ENCODE results near the gene RETN. TPM values are rescaled to one million over a fixed set of nuclear protein-coding genes. Genes with fewer than 3 reads are reported as not detected.
A peak's percentile ranks its signal among the peaks of the same experiment; 100 is the strongest.
"Not testable (repeated sequence)": the region's sequence is repeated elsewhere in the genome, so short reads cannot be mapped to it uniquely, and the experiment has no call there.

Gene RETN
- total and polyA plus RNA-seq, 2 experiments from 2014 or later = not detected

DNA sequence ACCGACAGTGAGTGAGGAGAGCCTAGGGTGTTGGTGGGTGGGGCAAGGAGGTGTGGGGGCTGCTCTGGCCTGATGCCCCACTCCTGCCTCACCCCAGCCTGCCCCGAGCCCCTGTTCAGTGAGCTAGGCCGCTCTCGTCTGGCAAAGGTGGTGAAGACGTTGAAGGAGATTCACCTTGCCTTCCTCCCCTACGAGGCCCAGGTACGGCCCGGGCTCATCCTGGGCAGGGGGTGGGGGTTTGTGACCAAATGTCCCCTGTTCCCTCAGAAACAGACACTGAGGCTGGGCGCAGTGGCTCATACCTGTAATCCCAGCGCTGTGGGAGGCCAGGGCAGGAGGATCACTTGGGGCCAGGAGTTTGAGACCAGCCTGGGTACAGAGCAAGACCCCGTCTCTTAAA is 28.0 kb upstream of the RETN start:
- no peak for DNase-seq (ENCODE audit: low read depth in 1 of 2, low spot score in 1 of 2)
- TF ChIP-seq, protein P1, sequence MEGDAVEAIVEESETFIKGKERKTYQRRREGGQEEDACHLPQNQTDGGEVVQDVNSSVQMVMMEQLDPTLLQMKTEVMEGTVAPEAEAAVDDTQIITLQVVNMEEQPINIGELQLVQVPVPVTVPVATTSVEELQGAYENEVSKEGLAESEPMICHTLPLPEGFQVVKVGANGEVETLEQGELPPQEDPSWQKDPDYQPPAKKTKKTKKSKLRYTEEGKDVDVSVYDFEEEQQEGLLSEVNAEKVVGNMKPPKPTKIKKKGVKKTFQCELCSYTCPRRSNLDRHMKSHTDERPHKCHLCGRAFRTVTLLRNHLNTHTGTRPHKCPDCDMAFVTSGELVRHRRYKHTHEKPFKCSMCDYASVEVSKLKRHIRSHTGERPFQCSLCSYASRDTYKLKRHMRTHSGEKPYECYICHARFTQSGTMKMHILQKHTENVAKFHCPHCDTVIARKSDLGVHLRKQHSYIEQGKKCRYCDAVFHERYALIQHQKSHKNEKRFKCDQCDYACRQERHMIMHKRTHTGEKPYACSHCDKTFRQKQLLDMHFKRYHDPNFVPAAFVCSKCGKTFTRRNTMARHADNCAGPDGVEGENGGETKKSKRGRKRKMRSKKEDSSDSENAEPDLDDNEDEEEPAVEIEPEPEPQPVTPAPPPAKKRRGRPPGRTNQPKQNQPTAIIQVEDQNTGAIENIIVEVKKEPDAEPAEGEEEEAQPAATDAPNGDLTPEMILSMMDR (IDR thresholded peaks at IDR 0.05; ENCODE audit: low read depth, low read length) = no peak
- Histone ChIP-seq H3K4me1 (ENCODE audit: low read depth) (peaks cover under 1% of the 10 kb centered on the region), H3K4me3 (no peak overlapping the region), H3K9me3 (ENCODE audit: low read depth) (no peaks in the 10 kb centered on the region), H3K27me3 (no peaks in the 10 kb centered on the region), H3K27ac (no peak overlapping the region), H3K36me3 (no peaks in the 10 kb centered on the region)

DNA sequence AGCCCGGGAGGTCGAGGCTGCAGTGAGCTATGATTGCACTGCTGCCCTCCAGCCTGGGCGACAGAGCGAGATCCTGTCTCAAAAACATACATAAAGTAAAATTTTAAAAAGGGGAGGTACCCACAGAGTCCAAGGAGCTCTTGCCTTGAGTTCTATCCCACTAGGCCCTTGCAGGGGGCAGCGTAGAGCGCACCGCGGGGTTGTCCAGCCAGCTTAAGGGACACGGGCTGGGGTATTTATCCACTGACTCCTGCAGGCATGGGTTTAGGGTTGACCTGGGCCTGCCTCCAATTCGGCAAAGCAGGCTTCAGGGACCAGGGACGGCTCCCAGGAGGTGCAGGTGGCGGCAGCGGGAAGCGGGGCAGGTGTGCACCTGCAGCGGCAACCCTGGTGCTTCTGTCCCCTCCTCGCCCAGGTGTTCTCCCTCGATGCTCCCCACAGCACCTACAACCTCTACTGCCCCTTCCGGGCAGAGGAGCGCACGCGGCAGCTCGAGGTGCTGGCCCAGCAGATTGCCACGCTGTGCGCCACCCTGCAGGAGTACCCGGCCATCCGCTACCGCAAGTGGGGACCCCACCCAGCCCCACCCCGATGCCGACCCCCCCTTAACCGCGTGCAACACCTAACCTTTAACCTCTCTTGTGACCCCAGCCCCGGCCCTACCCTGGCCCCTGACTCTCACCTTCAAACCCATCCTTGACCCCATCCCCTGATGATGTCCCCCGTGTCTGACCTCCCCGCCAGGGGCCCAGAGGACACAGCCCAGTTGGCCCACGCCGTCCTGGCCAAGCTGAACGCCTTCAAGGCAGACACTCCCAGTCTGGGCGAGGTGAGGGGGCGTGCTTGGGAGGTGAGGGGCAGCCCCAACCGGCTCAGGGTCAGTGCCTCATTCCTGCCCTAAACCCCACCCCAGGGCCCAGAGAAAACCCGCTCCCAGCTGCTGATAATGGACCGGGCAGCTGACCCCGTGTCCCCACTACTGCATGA is 27.3 kb upstream of the RETN start:
- Histone ChIP-seq H3K36me3 (no peaks in the 10 kb centered on the region), H3K27me3 (no peaks in the 10 kb centered on the region), H3K9me3 (ENCODE audit: low read depth) (no peaks in the 10 kb centered on the region), H3K4me1 (ENCODE audit: low read depth) (no peaks in the 10 kb centered on the region), H3K4me3 (no peak overlapping the region), H3K27ac (no peak overlapping the region)
- DNase-seq (ENCODE audit: low read depth in 1 of 2, low spot score in 1 of 2) = no peak
- TF ChIP-seq, protein P1 (IDR thresholded peaks at IDR 0.05; ENCODE audit: low read depth, low read length) = peak; percentile 14

DNA sequence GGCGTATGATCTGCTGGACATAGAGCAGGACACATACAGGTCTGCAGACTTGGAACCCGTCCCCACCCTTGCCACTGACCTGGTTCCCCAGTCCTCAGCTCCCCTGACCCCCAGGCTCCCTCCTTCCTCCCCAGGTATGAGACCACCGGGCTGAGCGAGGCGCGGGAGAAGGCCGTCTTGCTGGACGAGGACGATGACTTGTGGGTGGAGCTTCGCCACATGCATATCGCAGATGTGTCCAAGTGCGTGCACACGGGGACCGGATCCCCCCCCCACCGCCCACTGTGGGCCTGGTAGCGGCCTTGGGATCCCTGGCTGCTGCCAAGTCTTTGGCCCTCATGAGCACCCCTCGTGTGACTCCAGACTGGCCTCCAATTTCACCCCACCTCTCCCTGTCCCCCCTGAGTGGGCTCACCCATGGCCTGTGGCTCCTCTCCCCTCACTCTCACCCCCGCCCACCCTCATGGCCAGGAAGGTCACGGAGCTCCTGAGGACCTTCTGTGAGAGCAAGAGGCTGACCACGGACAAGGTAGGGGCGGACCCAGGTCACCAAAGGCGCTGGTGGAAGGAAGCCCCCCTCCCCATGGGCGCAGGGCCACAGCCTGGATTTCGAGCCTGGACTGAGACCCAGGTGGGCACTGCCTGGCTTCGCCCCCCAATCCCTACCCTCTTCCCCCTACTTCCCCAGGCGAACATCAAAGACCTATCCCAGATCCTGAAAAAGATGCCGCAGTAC is 26.4 kb upstream of the RETN start:
- H3K4me3 ChIP-seq = no peak overlapping the region
- no peak overlapping the region for H3K27ac ChIP-seq
- TF ChIP-seq, protein P1 (IDR thresholded peaks at IDR 0.05; ENCODE audit: low read depth, low read length) = no peak

DNA sequence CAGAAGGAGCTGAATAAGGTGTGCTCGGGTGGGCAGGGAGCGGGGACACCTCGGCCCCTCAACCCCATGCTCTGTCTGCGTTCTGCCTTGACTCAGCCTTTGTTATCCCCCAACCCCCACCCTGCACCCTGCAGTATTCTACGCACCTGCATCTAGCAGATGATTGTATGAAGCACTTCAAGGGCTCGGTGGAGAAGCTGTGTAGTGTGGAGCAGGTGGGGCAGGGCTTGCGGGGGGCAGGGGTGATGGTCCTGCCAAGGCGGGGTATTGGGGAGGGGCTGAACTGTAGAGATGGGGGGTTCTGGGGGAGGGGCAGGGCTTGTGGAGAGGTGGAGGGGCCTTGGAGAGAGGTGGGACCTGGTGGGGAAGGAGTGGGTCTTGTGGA is 25.8 kb upstream of the RETN start:
- no peak for DNase-seq (ENCODE audit: low read depth in 1 of 2, low spot score in 1 of 2)
- H3K27me3 ChIP-seq = no peaks in the 10 kb centered on the region
- no peaks in the 10 kb centered on the region for H3K36me3 ChIP-seq
- no peak overlapping the region for H3K27ac ChIP-seq
- no peaks in the 10 kb centered on the region for H3K4me1 ChIP-seq (ENCODE audit: low read depth)
- TF ChIP-seq, protein P1 (IDR thresholded peaks at IDR 0.05; ENCODE audit: low read depth, low read length) = no peak
- H3K9me3 ChIP-seq (ENCODE audit: low read depth) = no peaks in the 10 kb centered on the region
- H3K4me3 ChIP-seq = no peak overlapping the region

More for the DNA sequence above, 26.4 kb upstream of the RETN start:
- DNase-seq (ENCODE audit: low read depth in 1 of 2, low spot score in 1 of 2) = no peak
- H3K36me3 ChIP-seq = no peaks in the 10 kb centered on the region
- H3K9me3 ChIP-seq (ENCODE audit: low read depth) = no peaks in the 10 kb centered on the region
- H3K4me1 ChIP-seq (ENCODE audit: low read depth) = no peaks in the 10 kb centered on the region
- H3K27me3 ChIP-seq = no peaks in the 10 kb centered on the region

DNA sequence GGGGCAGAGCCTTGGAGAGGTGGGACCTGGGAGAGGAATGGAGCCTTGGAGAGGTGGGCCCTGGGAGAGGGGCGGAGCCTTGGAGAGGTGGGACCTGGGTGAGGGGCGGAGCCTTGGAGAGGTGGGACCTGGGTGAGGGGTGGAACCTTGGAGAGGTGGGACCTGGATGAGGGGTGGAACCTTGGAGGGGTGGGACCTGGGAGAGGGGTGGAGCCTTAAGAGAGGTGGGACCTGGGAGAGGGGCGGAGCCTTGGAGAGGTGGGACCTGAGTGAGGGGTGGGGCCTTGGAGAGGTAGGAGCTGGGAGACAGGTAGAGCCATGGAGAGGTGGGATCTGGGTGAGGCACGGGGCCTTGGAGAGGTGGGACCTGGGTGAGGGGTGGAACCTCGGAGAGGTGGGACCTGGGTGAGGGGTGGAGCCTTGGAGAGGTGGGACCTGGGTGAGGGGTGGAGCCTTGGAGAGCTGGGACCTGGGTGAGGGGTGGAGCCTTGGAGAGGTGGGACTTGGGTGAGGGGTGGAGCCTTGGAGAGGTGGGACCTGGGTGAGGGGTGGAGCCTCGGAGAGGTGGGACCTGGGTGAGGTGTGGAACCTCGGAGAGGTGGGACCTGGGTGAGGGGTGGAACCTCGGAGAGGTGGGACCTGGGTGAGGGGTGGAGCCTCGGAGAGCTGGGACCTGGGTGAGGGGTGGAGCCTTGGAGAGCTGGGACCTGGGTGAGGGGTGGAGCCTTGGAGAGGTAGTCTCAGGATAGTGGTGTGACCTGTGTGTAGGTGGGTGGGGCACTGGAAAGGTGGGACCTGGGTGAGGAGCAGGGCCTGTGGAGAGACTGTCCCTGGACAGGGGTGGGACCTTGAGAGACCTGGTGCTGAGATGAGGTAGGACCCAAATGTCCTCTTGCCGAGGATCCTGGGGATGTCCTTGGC is 25.0 kb upstream of the RETN start:
- not testable (repeated sequence) for H3K36me3 ChIP-seq; H3K27me3 ChIP-seq; H3K4me3 ChIP-seq; H3K9me3 ChIP-seq (ENCODE audit: low read depth); H3K27ac ChIP-seq; H3K4me1 ChIP-seq (ENCODE audit: low read depth); DNase-seq (ENCODE audit: low read depth in 1 of 2, low spot score in 1 of 2)

Measured in cardiac muscle cell (in vitro differentiated cells and primary cell).